ENCODE data around the gene MRNIP. TPM values are rescaled to one million over a fixed set of nuclear protein-coding genes. Genes with fewer than 3 reads are reported as not detected.

The MRNIP gene
- polyA plus RNA-seq, 1 experiment = 16.0 TPM

GRCh38 chr5:179822444-179822990 is 36.1 kb downstream of the MRNIP start:
- ChIA-PET POLR2A (interaction anchor here (0.6 to 1.1 kb wide), 7 partner anchors 10 to 211 kb away, joined by 3 to 12 read pairs (median 5); no protein-coding TSS in a partner anchor), CTCF (interaction anchor here (2.1 kb wide), 1 partner anchor 21 kb away, joined by 6 read pairs; no protein-coding TSS in a partner anchor)
- no peak for DNase-seq (ENCODE audit: low read depth, low spot score)
- no peak for TF ChIP-seq CTCF (IDR thresholded peaks at IDR 0.05; ENCODE audit: low read depth, low read length)
- H3K9me3 ChIP-seq (ENCODE audit: control insufficient read depth, insufficient read depth, low read length) = no peaks in the 10 kb centered on the region; the same call in 1 of the 2 replicates
- H3K27me3 ChIP-seq (ENCODE audit: control insufficient read depth, insufficient read depth, low read length) = no peaks in the 10 kb centered on the region
- peak overlapping the region; percentile 94 for H3K4me3 ChIP-seq (ENCODE audit: low read depth, low read length)
- H3K27ac ChIP-seq (ENCODE audit: low read depth, low read length) = peak overlapping the region; percentile 21

GRCh38 chr5:179822059-179822432 is 36.6 kb downstream of the MRNIP start:
- CTCF ChIA-PET = interaction anchor here (2.1 kb wide), 1 partner anchor 20 kb away, joined by 6 read pairs; no protein-coding TSS in a partner anchor

GRCh38 chr5:179821298-179822058 is 37.1 kb downstream of the MRNIP start:
- Histone ChIP-seq H3K9me3 (ENCODE audit: control insufficient read depth, insufficient read depth, low read length) (no peaks in the 10 kb centered on the region; the same call in 1 of the 2 replicates), H3K27me3 (ENCODE audit: control insufficient read depth, insufficient read depth, low read length) (no peaks in the 10 kb centered on the region), H3K4me3 (ENCODE audit: low read depth, low read length) (peak overlapping the region; percentile 94), H3K27ac (ENCODE audit: low read depth, low read length) (peak overlapping the region; percentile 73)
- CTCF ChIA-PET = interaction anchor here (2.1 kb wide), 1 partner anchor 20 kb away, joined by 6 read pairs; no protein-coding TSS in a partner anchor
- peak; percentile 75 for DNase-seq (ENCODE audit: low read depth, low spot score)
- no peak for TF ChIP-seq CTCF (IDR thresholded peaks at IDR 0.05; ENCODE audit: low read depth, low read length)
- POLR2A ChIA-PET = interaction anchor here (0.5 to 1.5 kb wide), 12 partner anchors 9 to 225 kb away, joined by 3 to 14 read pairs (median 6); partner anchors contain the start of gene MAML1

More at GRCh38 chr5:179822059-179822432, 36.6 kb downstream of the MRNIP start:
- POLR2A ChIA-PET = interaction anchor here (0.6 to 1.1 kb wide), 6 partner anchors 10 to 210 kb away, joined by 3 to 9 read pairs (median 4); no protein-coding TSS in a partner anchor
- peak overlapping the region; percentile 94 for H3K4me3 ChIP-seq (ENCODE audit: low read depth, low read length)
- no peaks in the 10 kb centered on the region; the same call in 1 of the 2 replicates for H3K9me3 ChIP-seq (ENCODE audit: control insufficient read depth, insufficient read depth, low read length)
- DNase-seq (ENCODE audit: low read depth, low spot score) = no peak
- no peak for TF ChIP-seq CTCF (IDR thresholded peaks at IDR 0.05; ENCODE audit: low read depth, low read length)
- H3K27me3 ChIP-seq (ENCODE audit: control insufficient read depth, insufficient read depth, low read length) = no peaks in the 10 kb centered on the region
- peak overlapping the region; percentile 21 for H3K27ac ChIP-seq (ENCODE audit: low read depth, low read length)

GRCh38 chr5:179820483-179821297 is 37.9 kb downstream of the MRNIP start, which contains the start of gene SQSTM1:
SQSTM1 (plus strand) TSS chr5:179820905; CDS start chr5:179820937, 32 bp downstream.
- no peak for TF ChIP-seq CTCF (IDR thresholded peaks at IDR 0.05; ENCODE audit: low read depth, low read length)
- peak; percentile 55 for DNase-seq (ENCODE audit: low read depth, low spot score)
- H3K4me3 ChIP-seq (ENCODE audit: low read depth, low read length) = peak within 1 kb of the TSS; percentile 94
- H3K9me3 ChIP-seq (ENCODE audit: control insufficient read depth, insufficient read depth, low read length) = no peaks in the 10 kb centered on the region; the same call in 1 of the 2 replicates
- POLR2A ChIA-PET = interaction anchor here (0.6 to 2.9 kb wide), 12 partner anchors 10 to 224 kb away, joined by 3 to 14 read pairs (median 6); partner anchors contain the start of genes HNRNPH1 and MAML1
- H3K27ac ChIP-seq (ENCODE audit: low read depth, low read length) = peak within 1 kb of the TSS; percentile 99
- CTCF ChIA-PET = no interaction called here
- no peaks in the 10 kb centered on the region for H3K27me3 ChIP-seq (ENCODE audit: control insufficient read depth, insufficient read depth, low read length)

Data from AG04450 (cell line).